K562 (cell line): ENCODE data around the gene C1RL. TPM values are rescaled to one million over a fixed set of nuclear protein-coding genes. Genes with fewer than 3 reads are reported as not detected.

Experiments used
- CBFA2T3 ChIP-seq: fragments of 450-650 bp; IDR thresholded peaks from 2 replicates; pipeline ENCODE4 v1.6.1; 2017
- CBX1 ChIP-seq: sonication (generic); IDR thresholded peaks from 2 replicates; pipeline ENCODE4 v1.6.1; 2016; ENCODE audit warnings: antibody characterized with exemption, low read depth, mild to moderate bottlenecking
- GTF2F1 ChIP-seq: IDR thresholded peaks from 2 replicates; pipeline ENCODE4 v1.6.1; 2011; ENCODE audit warnings: low read depth, low read length, improper control_type of control experiment
- HOXB6 ChIP-seq: fragments of 250-450 bp; sonication (Bioruptor Pico); IDR thresholded peaks from 2 replicates; pipeline ENCODE4 v1.5.1; 2022; ENCODE audit warnings: mild to moderate bottlenecking, borderline replicate concordance
- KDM4B ChIP-seq, 2 experiments: fragments of 450-650 bp in 1 of 2; sonication (generic) in 1 of 2; IDR thresholded peaks; 2 replicates each; pipeline ENCODE4 v1.6.1; 2016 to 2017; ENCODE audit warnings: borderline replicate concordance in 2 of 2, antibody characterized with exemption in 1 of 2, low read depth in 1 of 2, mild to moderate bottlenecking in 1 of 2
- KLF13 ChIP-seq: fragments of 450-650 bp; IDR thresholded peaks from 2 replicates; pipeline ENCODE4 v1.6.1; 2016; ENCODE audit warnings: missing genetic modification characterization, low read depth, mild to moderate bottlenecking, missing compliant biosample characterization, moderate library complexity, borderline replicate concordance
- MCM3 ChIP-seq: fragments of 450-650 bp; IDR thresholded peaks from 2 replicates; pipeline ENCODE4 v1.6.1; 2016
- NCOR1 ChIP-seq: fragments of 450-650 bp; IDR thresholded peaks from 2 replicates; pipeline ENCODE4 v1.6.1; 2016; ENCODE audit warnings: mild to moderate bottlenecking, moderate library complexity
- NFIC ChIP-seq: fragments of 450-650 bp; IDR thresholded peaks from 2 replicates; pipeline ENCODE4 v1.6.1; 2017; ENCODE audit warnings: mild to moderate bottlenecking, inconsistent platforms
- OTX1 ChIP-seq: fragments of 450-650 bp; formaldehyde crosslinking; IDR thresholded peaks from 2 replicates; pipeline ENCODE4 v1.4.0; 2022; ENCODE audit warnings: mild to moderate bottlenecking
- PHF8 ChIP-seq: fragments of 200-600 bp; sonication (generic); IDR thresholded peaks from 2 replicates; pipeline ENCODE4 v1.6.1; 2012; ENCODE audit warnings: mixed run types, mild to moderate bottlenecking, inconsistent platforms, low read length, moderate library complexity, borderline replicate concordance
- POLR2AphosphoS5 ChIP-seq: IDR thresholded peaks from 2 replicates; pipeline ENCODE4 v1.6.1; 2011; ENCODE audit warnings: mild to moderate bottlenecking, low read depth, low read length, moderate library complexity; ENCODE audit not compliant: control insufficient read depth, insufficient read depth
- SMARCA4 ChIP-seq: fragments of 450-650 bp; IDR thresholded peaks from 2 replicates; pipeline ENCODE4 v1.6.1; 2016
- TCF3 ChIP-seq: sonication (generic); formaldehyde crosslinking; IDR thresholded peaks from 2 replicates; pipeline ENCODE4 v1.4.0; 2020; ENCODE audit warnings: mild to moderate bottlenecking, missing genetic modification reagents
- USF1 ChIP-seq: sonication (generic); formaldehyde crosslinking; IDR thresholded peaks from 2 replicates; pipeline ENCODE4 v1.9.0; 2022; ENCODE audit warnings: mild to moderate bottlenecking, missing genetic modification reagents
- USF2 ChIP-seq: sonication (generic); formaldehyde crosslinking; IDR thresholded peaks from 2 replicates; pipeline ENCODE4 v1.5.0; 2020; ENCODE audit warnings: missing genetic modification reagents
- YY1 ChIP-seq, 3 experiments: IDR thresholded peaks; 2 replicates each; pipeline ENCODE4 v1.6.1; 2011; ENCODE audit warnings: low read length in 2 of 3, mild to moderate bottlenecking in 2 of 3, moderate library complexity in 2 of 3, borderline replicate concordance in 1 of 3, control low read depth in 1 of 3, low read depth in 1 of 3; ENCODE audit not compliant: insufficient read depth in 3 of 3, insufficient replicate concordance in 2 of 3, control insufficient read depth in 1 of 3, insufficient read length in 1 of 3; ENCODE audit errors: extremely low read depth in 1 of 3
- ZFX ChIP-seq: sonication (generic); formaldehyde crosslinking; IDR thresholded peaks from 2 replicates; pipeline ENCODE4 v1.8.0; 2022; ENCODE audit warnings: mild to moderate bottlenecking, missing genetic modification reagents, moderate library complexity
- ZNF512 ChIP-seq: IDR thresholded peaks from 2 replicates; pipeline ENCODE4 v1.6.1; 2016; ENCODE audit warnings: missing genetic modification characterization, missing compliant biosample characterization
- ZNF740 ChIP-seq, 3 experiments: fragments of 200-800 bp in 1 of 3; sonication (Bioruptor generic) in 1 of 3; sonication (generic) in 1 of 3; formaldehyde crosslinking in 1 of 3; IDR thresholded peaks; 2 replicates each; pipeline versions ENCODE4 v1.6.1 to v1.8.0; 2016 to 2022; ENCODE audit warnings: mild to moderate bottlenecking in 2 of 3, missing compliant biosample characterization in 2 of 3, missing genetic modification characterization in 2 of 3, missing genetic modification reagents in 1 of 3
- polyA plus RNA-seq, 8 experiments: library from polyadenylated mRNA; depleted of rRNA in 4 of 8; stranded (reverse) in 5 of 8; unstranded in 3 of 8; fragments of >200 nt; fragmentation: Nextera tagmentation in 2 of 8; fragmentation: Illumina TruSeq in 1 of 8; extraction: Ambion mirVana in 2 of 8; extraction: Trizol in 1 of 8; gene quantifications; 2 replicates each; pipeline versions ENCODE4 v1.2.1 to v1.2.3, GENCODE V29; 2011 to 2014; ENCODE audit warnings: inconsistent platforms in 1 of 8, missing spikeins in 1 of 8
- total RNA-seq, 7 experiments: library from RNA; depleted of rRNA in 6 of 7; stranded (reverse); fragments of >200 nt in 6 of 7; fragmentation: Illumina TruSeq in 2 of 7; extraction: Trizol in 2 of 7; gene quantifications; 2 replicates each; pipeline versions ENCODE4 v1.2.1 to v1.2.3, GENCODE V29; 2011 to 2021; ENCODE audit warnings: low replicate concordance in 1 of 7

The C1RL gene
- total and polyA plus RNA-seq, 9 of the 15 experiments (the other 6 are each of a cell fraction or from before 2014, with no cell fraction given): 1.4 to 10.7 (median 8.0) TPM

- TF ChIP-seq OTX1 (CRISPR knock-in tag): 0 out of 2 replicates have a peak, but pooled peaks have one; percentile 9
- TF ChIP-seq NCOR1: peak; percentile 19; the same call in 1 of the 2 replicates
- no peak for TF ChIP-seq GTF2F1
- TF ChIP-seq KLF13 (tag): no peak
- no peak for TF ChIP-seq MCM3
- peak; percentile 4 to 68 (median 11) for TF ChIP-seq YY1 (IDR thresholded peaks at IDR 0.05; ENCODE audit: borderline replicate concordance in 1 of 3, control insufficient read depth in 1 of 3, extremely low read depth in 1 of 3, insufficient read depth in 3 of 3, insufficient read length in 1 of 3, insufficient replicate concordance in 2 of 3, low read depth in 1 of 3, low read length in 2 of 3)
- peak; percentile 37; the same call in 1 of the 2 replicates for TF ChIP-seq CBFA2T3
- TF ChIP-seq USF2: no peak
- peak; percentile 24; the same call in 1 of the 2 replicates for TF ChIP-seq ZFX (CRISPR knock-in tag)
- TF ChIP-seq ZNF512 (tag): no peak
- TF ChIP-seq SMARCA4: no peak
- peak; percentile 33; the same call in 1 of the 2 replicates for TF ChIP-seq PHF8
- TF ChIP-seq HOXB6: no peak
- TF ChIP-seq USF1 (CRISPR knock-in tag): no peak
- TF ChIP-seq POLR2AphosphoS5: 0 out of 2 replicates have a peak, but pooled peaks have one; percentile 29
- no peak for TF ChIP-seq CBX1
- TF ChIP-seq KDM4B (IDR thresholded peaks at IDR 0.05; ENCODE audit: borderline replicate concordance in 2 of 2, low read depth in 1 of 2): no peak
- TF ChIP-seq ZNF740 (CRISPR knock-in tag; IDR thresholded peaks at IDR 0.05): no peak
- TF ChIP-seq ZNF740 (tag; IDR thresholded peaks at IDR 0.05): no peak
- peak; percentile 41 for TF ChIP-seq NFIC
- TF ChIP-seq TCF3 (CRISPR knock-in tag): no peak
These were observed 19.8 kb upstream of the C1RL start, which contains the start of gene RBP5 (continued) for GRCh38 chr12:7128681-7129286.
